Retinal pigment epithelial cell (primary cell): Measurements from ENCODE around the gene DPY30.

Source experiments
- DNase-seq: peaks from one replicate; pipeline ENCODE4 v3.0.0-alpha.2; 2010; ENCODE audit warnings: low read depth
- H3K4me3 ChIP-seq: 2 replicates; pipeline ENCODE4 v1.5.1; 2011; ENCODE audit warnings: mild to moderate bottlenecking, low read length, control low read depth, moderate library complexity
- CTCF ChIP-seq: conservative IDR thresholded peaks from 2 replicates; pipeline ENCODE4 v1.5.1; 2011; ENCODE audit warnings: low read depth, low read length, control low read depth, inconsistent platforms

The DPY30 gene

GRCh38 chr2:31980674-31981356 lies 58.8 kb downstream of the DPY30 start:
- no peak overlapping the region for H3K4me3 ChIP-seq
- TF ChIP-seq CTCF, result no peak
- DNase-seq, result no peak

- TF ChIP-seq CTCF, result no peak
- DNase-seq, result no peak
- H3K4me3 ChIP-seq, result no peak overlapping the region
These were observed 59.6 kb downstream of the DPY30 start for GRCh38 chr2:31979956-31980355.

- TF ChIP-seq CTCF, result no peak
- no peak for DNase-seq
- H3K4me3 ChIP-seq, result no peak overlapping the region
These were observed 60.6 kb downstream of the DPY30 start for GRCh38 chr2:31979018-31979417.

GRCh38 chr2:31978436-31978835 lies 61.2 kb downstream of the DPY30 start:
- no peak for DNase-seq
- TF ChIP-seq CTCF, result no peak

More at GRCh38 chr2:31978436-31978835, 61.2 kb downstream of the DPY30 start:
- no peak overlapping the region for H3K4me3 ChIP-seq
